ENCODE results near the gene FLAD1. TPM values are rescaled to one million over a fixed set of nuclear protein-coding genes. Genes with fewer than 3 reads are reported as not detected.

FLAD1 gene
- total and polyA plus RNA-seq, 2 donors (not counting 3 experiments of a cell fraction or from before 2014, with no cell fraction given): 42.2 to 59.1 TPM

DNA sequence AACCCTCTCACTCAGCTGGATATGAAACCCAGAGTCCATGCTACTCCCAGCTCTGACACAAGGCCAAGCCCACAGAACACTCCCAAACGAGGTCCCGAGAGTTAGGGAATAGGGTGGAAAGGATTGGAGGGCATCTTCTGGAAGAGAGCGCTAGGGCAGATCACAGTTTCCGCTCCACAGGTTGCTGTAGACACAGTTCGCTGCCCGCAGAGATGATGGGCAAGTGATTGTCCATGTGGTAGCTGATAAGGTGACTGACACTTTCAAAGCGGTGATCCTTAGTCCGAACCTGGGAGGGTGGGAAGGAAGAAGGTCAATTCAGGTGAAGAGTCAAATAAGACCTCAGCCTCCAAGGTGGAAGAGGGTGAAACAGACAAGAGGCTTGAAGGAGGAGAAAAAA lies 19.5 kb upstream of the FLAD1 start:
- intact Hi-C loops (cut with micrococcal nuclease): no loop called here

More for the DNA sequence above, 19.5 kb upstream of the FLAD1 start:
- Histone ChIP-seq H3K4me2 (ENCODE audit: insufficient read depth, low read length) (no peak overlapping the region), H3K79me2 (ENCODE audit: control insufficient read depth, insufficient read depth, low read length) (peaks cover 48% of the 10 kb centered on the region), H3K9me3 (replicated peaks; ENCODE audit: control insufficient read depth, insufficient read depth, low read length) (no peaks in the 10 kb centered on the region), H3K4me1 (ENCODE audit: control insufficient read depth, extremely low read depth, insufficient read depth, low read length) (peaks cover 48% of the 10 kb centered on the region), H3K27me3 (ENCODE audit: control insufficient read depth in 2 of 2, insufficient read depth in 2 of 2, low read length in 2 of 2) (no peaks in the 10 kb centered on the region), H3K4me3 (replicated peaks in 1 of 3; ENCODE audit: insufficient read depth in 1 of 3, low read depth in 1 of 3, low read length in 3 of 3) (no peak overlapping the region), H2AFZ (ENCODE audit: low read depth, low read length) (no peak overlapping the region), H3K9ac (replicated peaks; ENCODE audit: extremely low read depth, insufficient read depth, low read length) (no peak overlapping the region), H3K9me1 (replicated peaks; ENCODE audit: control insufficient read depth, extremely low read depth, insufficient read depth, low read length) (no peaks in the 10 kb centered on the region), H3K36me3 (ENCODE audit: control insufficient read depth in 2 of 2, extremely low read depth in 1 of 2, insufficient read depth in 2 of 2, low read length in 2 of 2) (peaks cover 19 to 45% of the 10 kb centered on the region in 2 experiments), H3K27ac (ENCODE audit: insufficient read depth, low read depth, low read length) (no peak overlapping the region), H4K20me1 (replicated peaks; ENCODE audit: control insufficient read depth, extremely low read depth, insufficient read depth, low read length) (no peaks in the 10 kb centered on the region)
- DNase-seq (ENCODE audit: low read depth, low spot score) (no peak), FAIRE-seq (no peak)
- TF ChIP-seq MYC (IDR thresholded peaks at IDR 0.05; ENCODE audit: low read depth, low read length) (no peak), EZH2 (IDR thresholded peaks at IDR 0.05; ENCODE audit: borderline replicate concordance, low read depth, low read length, severe bottlenecking) (no peak), FOS (IDR thresholded peaks at IDR 0.05; ENCODE audit: borderline replicate concordance, insufficient read depth, low read length) (no peak), JUN (IDR thresholded peaks at IDR 0.05; ENCODE audit: borderline replicate concordance, insufficient read depth, insufficient read length, low read depth) (no peak), POLR2AphosphoS5 (IDR thresholded peaks at IDR 0.05; ENCODE audit: insufficient read depth, low read depth, low read length) (no peak), GATA2 (IDR thresholded peaks at IDR 0.05; ENCODE audit: insufficient read depth, insufficient read length, low read depth, low read length) (no peak), POLR2A (IDR thresholded peaks at IDR 0.05; ENCODE audit: low read depth, low read length) (no peak)
- TF ChIP-seq, protein P1, sequence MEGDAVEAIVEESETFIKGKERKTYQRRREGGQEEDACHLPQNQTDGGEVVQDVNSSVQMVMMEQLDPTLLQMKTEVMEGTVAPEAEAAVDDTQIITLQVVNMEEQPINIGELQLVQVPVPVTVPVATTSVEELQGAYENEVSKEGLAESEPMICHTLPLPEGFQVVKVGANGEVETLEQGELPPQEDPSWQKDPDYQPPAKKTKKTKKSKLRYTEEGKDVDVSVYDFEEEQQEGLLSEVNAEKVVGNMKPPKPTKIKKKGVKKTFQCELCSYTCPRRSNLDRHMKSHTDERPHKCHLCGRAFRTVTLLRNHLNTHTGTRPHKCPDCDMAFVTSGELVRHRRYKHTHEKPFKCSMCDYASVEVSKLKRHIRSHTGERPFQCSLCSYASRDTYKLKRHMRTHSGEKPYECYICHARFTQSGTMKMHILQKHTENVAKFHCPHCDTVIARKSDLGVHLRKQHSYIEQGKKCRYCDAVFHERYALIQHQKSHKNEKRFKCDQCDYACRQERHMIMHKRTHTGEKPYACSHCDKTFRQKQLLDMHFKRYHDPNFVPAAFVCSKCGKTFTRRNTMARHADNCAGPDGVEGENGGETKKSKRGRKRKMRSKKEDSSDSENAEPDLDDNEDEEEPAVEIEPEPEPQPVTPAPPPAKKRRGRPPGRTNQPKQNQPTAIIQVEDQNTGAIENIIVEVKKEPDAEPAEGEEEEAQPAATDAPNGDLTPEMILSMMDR (IDR thresholded peaks at IDR 0.05; ENCODE audit: extremely low read depth in 1 of 2, insufficient read depth in 1 of 2, low read depth in 1 of 2, low read length in 2 of 2): no peak
- TF ChIP-seq, protein P2, sequence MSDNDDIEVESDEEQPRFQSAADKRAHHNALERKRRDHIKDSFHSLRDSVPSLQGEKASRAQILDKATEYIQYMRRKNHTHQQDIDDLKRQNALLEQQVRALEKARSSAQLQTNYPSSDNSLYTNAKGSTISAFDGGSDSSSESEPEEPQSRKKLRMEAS (IDR thresholded peaks at IDR 0.05; ENCODE audit: insufficient read depth, insufficient read length): no peak
- ChIA-PET POLR2A (no interaction called here), CTCF (interaction anchor here (1.0 to 4.0 kb wide), 2 partner anchors 31 to 35 kb away, joined by 3 to 48 read pairs; partner anchors contain the start of gene LENEP)
- dilution Hi-C loops (cut with MboI; ENCODE audit: extremely low pct_ligation_motif_present, low sequenced_read_pairs): no loop called here
- no TSS peak for BruUV-seq (replicated peaks)
